ENCODE data around the gene PRRC2B.

DNA sequence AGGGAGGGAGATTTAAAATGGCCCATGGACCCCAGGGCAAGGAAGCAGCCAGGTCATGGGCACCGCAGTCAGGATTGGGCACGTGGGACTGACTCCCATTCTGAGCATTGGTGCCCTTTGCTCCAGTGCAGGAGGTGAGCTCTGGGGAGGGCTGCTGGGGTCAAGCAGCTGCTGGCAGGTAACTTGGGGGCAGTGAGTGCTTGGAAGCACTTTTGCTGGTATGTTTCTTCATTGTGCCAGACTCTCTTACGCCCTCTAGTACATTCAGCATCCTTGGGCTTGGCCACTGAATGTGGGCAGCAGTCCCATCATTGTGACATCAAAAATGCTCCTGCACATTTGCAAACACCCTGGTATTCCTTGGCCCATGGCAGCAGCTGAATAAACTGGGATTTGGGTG, 32.7 kb downstream of the PRRC2B start:
- TF ChIP-seq POLR2A (IDR thresholded peaks at IDR 0.05; ENCODE audit: low read length): no peak
- TF ChIP-seq GATA1 (IDR thresholded peaks at IDR 0.05; ENCODE audit: low read depth, low read length): no peak

Measured in erythroblast (primary cell).